ENCODE results near the gene ITGA2. TPM values are rescaled to one million over a fixed set of nuclear protein-coding genes. Genes with fewer than 3 reads are reported as not detected.

The ITGA2 gene
- total RNA-seq, 2 donors from 2014 or later = 1.5 to 2.3 TPM

- H3K4me3 ChIP-seq = no peak overlapping the region
- no peaks in the 10 kb centered on the region for H3K27me3 ChIP-seq
- H3K36me3 ChIP-seq = no peaks in the 10 kb centered on the region
- no peak for DNase-seq (ENCODE audit: low spot score)
- TF ChIP-seq CTCF (IDR thresholded peaks at IDR 0.05) = no peak
- H3K9me3 ChIP-seq = no peaks in the 10 kb centered on the region
- peaks cover 0 to 2% of the 10 kb centered on the region in 2 donors for H3K4me1 ChIP-seq
- no peak overlapping the region for H3K27ac ChIP-seq
These were observed 76.9 kb downstream of the ITGA2 start for GRCh38 chr5:53066088-53066487.

- Histone ChIP-seq H3K27ac (no peak overlapping the region), H3K36me3 (no peaks in the 10 kb centered on the region), H3K4me3 (no peak overlapping the region), H3K4me1 (peaks cover 0 to 11% of the 10 kb centered on the region in 2 donors), H3K9me3 (no peaks in the 10 kb centered on the region), H3K27me3 (no peaks in the 10 kb centered on the region)
- TF ChIP-seq CTCF (IDR thresholded peaks at IDR 0.05) = no peak
- DNase-seq (ENCODE audit: low spot score) = no peak
These were observed 78.5 kb downstream of the ITGA2 start for GRCh38 chr5:53067641-53068040.

GRCh38 chr5:53068291-53068836, 79.2 kb downstream of the ITGA2 start:
- no peak for DNase-seq (ENCODE audit: low spot score)
- peaks cover 0 to 11% of the 10 kb centered on the region in 2 donors for H3K4me1 ChIP-seq
- H3K27ac ChIP-seq = no peak overlapping the region
- H3K4me3 ChIP-seq = no peak overlapping the region
- no peaks in the 10 kb centered on the region for H3K27me3 ChIP-seq
- no peaks in the 10 kb centered on the region for H3K9me3 ChIP-seq
- no peak for TF ChIP-seq CTCF (IDR thresholded peaks at IDR 0.05)
- no peaks in the 10 kb centered on the region for H3K36me3 ChIP-seq

GRCh38 chr5:53069626-53070025, 80.5 kb downstream of the ITGA2 start:
- no peak overlapping the region for H3K27ac ChIP-seq
- H3K36me3 ChIP-seq = no peaks in the 10 kb centered on the region
- peaks cover 0 to 11% of the 10 kb centered on the region in 2 donors for H3K4me1 ChIP-seq
- no peaks in the 10 kb centered on the region for H3K27me3 ChIP-seq
- no peak for DNase-seq (ENCODE audit: low spot score)
- no peaks in the 10 kb centered on the region for H3K9me3 ChIP-seq
- H3K4me3 ChIP-seq = no peak overlapping the region
- TF ChIP-seq CTCF (IDR thresholded peaks at IDR 0.05) = no peak

- peak overlapping the region in 1 of 2 donors; percentile 13 for H3K27ac ChIP-seq
- TF ChIP-seq CTCF (IDR thresholded peaks at IDR 0.05) = no peak
- H3K9me3 ChIP-seq = no peaks in the 10 kb centered on the region
- H3K36me3 ChIP-seq = no peaks in the 10 kb centered on the region
- no peaks in the 10 kb centered on the region for H3K27me3 ChIP-seq
- DNase-seq (ENCODE audit: low spot score) = no peak
- no peak overlapping the region for H3K4me3 ChIP-seq
- peaks cover 0 to 11% of the 10 kb centered on the region in 2 donors for H3K4me1 ChIP-seq
These were observed 82.1 kb downstream of the ITGA2 start for GRCh38 chr5:53071298-53071697.

- DNase-seq (ENCODE audit: low spot score) = no peak
- Histone ChIP-seq H3K27ac (peak overlapping the region in 1 of 2 donors; percentile 13), H3K4me1 (peaks cover 0 to 11% of the 10 kb centered on the region in 2 donors), H3K9me3 (no peaks in the 10 kb centered on the region), H3K36me3 (no peaks in the 10 kb centered on the region), H3K4me3 (no peak overlapping the region), H3K27me3 (no peaks in the 10 kb centered on the region)
- no peak for TF ChIP-seq CTCF (IDR thresholded peaks at IDR 0.05)
These were observed 82.6 kb downstream of the ITGA2 start for GRCh38 chr5:53071738-53072137.
